PC-3 (cell line): ENCODE measurements around the gene OCA2.

Experiments used
- CTCF ChIP-seq: fragments of 300-600 bp; sonication (generic); conservative IDR thresholded peaks from 2 replicates; pipeline ENCODE4 v1.5.1; 2017; ENCODE audit warnings: antibody characterized with exemption, low read depth, mild to moderate bottlenecking, low read length
- EZH2 ChIP-seq: fragments of 300-600 bp; sonication (generic); IDR thresholded peaks from one replicate; pipeline ENCODE4 v1.6.1; 2017; ENCODE audit warnings: antibody characterized with exemption, mild to moderate bottlenecking, low read length; ENCODE audit not compliant: unreplicated experiment
- EZH2phosphoT487 ChIP-seq: fragments of 300-600 bp; sonication (generic); IDR thresholded peaks from 2 replicates; pipeline ENCODE4 v1.6.1; 2018; ENCODE audit warnings: mild to moderate bottlenecking, antibody characterized with exemption, low read length, borderline replicate concordance

GRCh38 chr15:27935328-27935727 lies 163.8 kb downstream of the OCA2 start:
- TF ChIP-seq CTCF (no peak), EZH2 (no peak), EZH2phosphoT487 (no peak)
